HFFc6 (cell line): ENCODE measurements around the gene NF2. TPM values are rescaled to one million over a fixed set of nuclear protein-coding genes. Genes with fewer than 3 reads are reported as not detected.

ENCODE experiments used
- DNase-seq: peaks from one replicate; pipeline ENCODE4 v3.0.0-alpha.2; 2018
- H3K27ac Mint-ChIP-seq: 2 replicates; pipeline ENCODE4 v1.8.0; 2020; ENCODE audit warnings: mild to moderate bottlenecking, mixed read lengths
- H3K27me3 Mint-ChIP-seq: 2 replicates; pipeline ENCODE4 v1.8.0; 2021; ENCODE audit warnings: mild to moderate bottlenecking, moderate library complexity, mixed read lengths; ENCODE audit not compliant: insufficient read depth
- H3K36me3 Mint-ChIP-seq: 2 replicates; pipeline ENCODE4 v1.8.0; 2021; ENCODE audit warnings: low read depth, mixed read lengths
- H3K4me1 Mint-ChIP-seq: 2 replicates; pipeline ENCODE4 v1.8.0; 2020; ENCODE audit warnings: low read depth, mixed read lengths
- H3K4me3 Mint-ChIP-seq: 2 replicates; pipeline ENCODE4 v1.8.0; 2020; ENCODE audit warnings: mild to moderate bottlenecking, moderate library complexity, mixed read lengths
- H3K9me3 Mint-ChIP-seq: 2 replicates; pipeline ENCODE4 v1.8.0; 2020; ENCODE audit warnings: mild to moderate bottlenecking, mixed read lengths
- total RNA-seq, 6 experiments: library from RNA; stranded (reverse); fragmentation: NEBNext Ultra II Directional; extraction: Animal tissue kit (Norgen Biotek cat#: 25700); gene quantifications; 2 replicates in 1 of 6; 3 replicates in 5 of 6; pipeline ENCODE4 v1.2.3, GENCODE V29; 2021
- TF ChIP-seq, protein P1 (sequence below): fragments of 200-600 bp; sonication (generic); IDR thresholded peaks from 2 replicates; pipeline ENCODE4 v1.5.0; 2021; ENCODE audit warnings: antibody characterized with exemption, mild to moderate bottlenecking

The NF2 gene
- total RNA-seq, 6 experiments from 2014 or later = 161 to 184 (median 176) TPM

DNA sequence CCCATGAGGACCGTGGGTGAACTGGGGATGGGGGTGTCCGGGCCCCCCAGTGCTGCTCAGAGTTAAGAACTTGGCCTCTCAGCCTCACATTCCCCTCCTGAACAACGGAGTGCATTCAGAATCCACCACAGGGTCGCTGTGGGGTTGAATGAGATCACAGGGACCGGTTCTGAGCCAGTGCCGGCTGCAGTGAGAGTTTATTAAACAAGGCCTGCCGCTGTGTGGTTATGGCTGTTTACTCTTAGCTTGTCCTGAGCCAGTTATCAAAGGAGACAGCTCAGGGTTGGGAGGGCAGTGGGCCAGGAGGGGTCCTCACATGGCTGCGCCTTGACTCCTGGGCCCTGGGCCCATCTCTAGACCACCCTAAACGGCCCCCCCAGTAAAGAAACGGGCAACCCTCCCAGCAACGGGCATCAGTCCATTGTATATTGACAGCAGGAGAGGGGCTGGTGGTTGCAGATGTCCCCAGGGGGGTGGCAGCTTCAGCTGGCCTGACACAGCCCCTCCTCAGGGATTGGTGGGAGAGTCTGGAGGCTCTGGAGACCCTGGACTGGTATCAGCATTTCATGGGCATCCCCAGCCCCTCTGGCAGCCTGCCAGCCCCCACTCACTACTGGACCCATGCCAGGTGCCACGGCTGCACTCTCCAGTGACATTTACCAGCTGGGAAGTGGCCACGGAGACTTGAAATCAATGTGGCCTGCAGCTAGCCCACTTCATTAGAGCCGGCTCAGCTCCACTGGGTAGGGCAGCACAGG lies 101.3 kb downstream of the NF2 start:
- TF ChIP-seq, protein P1, sequence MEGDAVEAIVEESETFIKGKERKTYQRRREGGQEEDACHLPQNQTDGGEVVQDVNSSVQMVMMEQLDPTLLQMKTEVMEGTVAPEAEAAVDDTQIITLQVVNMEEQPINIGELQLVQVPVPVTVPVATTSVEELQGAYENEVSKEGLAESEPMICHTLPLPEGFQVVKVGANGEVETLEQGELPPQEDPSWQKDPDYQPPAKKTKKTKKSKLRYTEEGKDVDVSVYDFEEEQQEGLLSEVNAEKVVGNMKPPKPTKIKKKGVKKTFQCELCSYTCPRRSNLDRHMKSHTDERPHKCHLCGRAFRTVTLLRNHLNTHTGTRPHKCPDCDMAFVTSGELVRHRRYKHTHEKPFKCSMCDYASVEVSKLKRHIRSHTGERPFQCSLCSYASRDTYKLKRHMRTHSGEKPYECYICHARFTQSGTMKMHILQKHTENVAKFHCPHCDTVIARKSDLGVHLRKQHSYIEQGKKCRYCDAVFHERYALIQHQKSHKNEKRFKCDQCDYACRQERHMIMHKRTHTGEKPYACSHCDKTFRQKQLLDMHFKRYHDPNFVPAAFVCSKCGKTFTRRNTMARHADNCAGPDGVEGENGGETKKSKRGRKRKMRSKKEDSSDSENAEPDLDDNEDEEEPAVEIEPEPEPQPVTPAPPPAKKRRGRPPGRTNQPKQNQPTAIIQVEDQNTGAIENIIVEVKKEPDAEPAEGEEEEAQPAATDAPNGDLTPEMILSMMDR = no peak
- DNase-seq = peak; percentile 35
- Mint-ChIP-seq H3K27ac (no peak overlapping the region), H3K9me3 (no peaks in the 10 kb centered on the region), H3K4me1 (peaks cover 26% of the 10 kb centered on the region), H3K27me3 (peaks cover 35% of the 10 kb centered on the region), H3K4me3 (no peak overlapping the region), H3K36me3 (no peaks in the 10 kb centered on the region)

DNA sequence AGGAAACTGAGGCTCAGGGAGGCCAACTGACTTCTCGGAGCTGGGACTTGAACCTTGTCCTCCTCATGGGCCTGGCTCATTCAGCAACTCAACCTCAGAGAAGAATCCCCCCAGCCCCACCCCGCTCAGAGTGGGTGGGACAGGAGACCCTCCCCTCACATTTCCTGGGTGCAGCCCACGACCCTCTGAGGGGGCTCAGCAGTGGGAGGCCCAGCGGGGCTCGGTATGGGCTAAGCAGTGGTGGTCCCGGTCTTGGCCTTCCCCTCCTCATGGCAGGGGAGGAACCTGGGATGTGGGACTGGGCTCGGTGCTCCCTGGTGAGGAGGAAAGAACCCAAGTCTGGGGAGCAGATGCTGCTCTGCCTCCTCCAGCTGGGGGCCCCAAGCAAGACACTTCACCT lies 102.2 kb downstream of the NF2 start:
- Mint-ChIP-seq H3K9me3 (no peaks in the 10 kb centered on the region), H3K4me1 (peaks cover 16% of the 10 kb centered on the region), H3K27me3 (peaks cover 35% of the 10 kb centered on the region), H3K27ac (no peak overlapping the region), H3K36me3 (no peaks in the 10 kb centered on the region), H3K4me3 (no peak overlapping the region)
- DNase-seq = no peak
- TF ChIP-seq, protein P1 = no peak

DNA sequence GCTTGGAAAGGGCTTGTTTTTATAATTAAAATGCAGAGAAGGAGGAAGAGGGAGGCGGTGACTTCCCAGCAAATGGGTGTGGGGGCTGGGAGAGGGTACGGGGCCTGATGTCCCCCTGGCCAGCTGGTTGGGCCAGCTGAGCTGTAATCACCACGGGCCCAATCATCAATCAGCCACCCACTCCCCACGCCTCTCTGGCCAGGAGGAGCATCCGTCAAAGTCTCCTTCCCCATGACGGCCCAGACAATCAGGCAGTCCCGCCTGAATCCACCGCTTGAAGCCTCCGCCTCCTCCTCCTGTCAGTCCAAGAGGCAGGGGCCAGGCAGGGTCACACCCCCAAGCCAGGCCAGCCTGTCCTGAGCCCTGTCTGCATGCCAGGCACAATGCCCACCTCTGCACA lies 103.1 kb downstream of the NF2 start:
- TF ChIP-seq, protein P1 = no peak
- no peak overlapping the region for H3K4me3 Mint-ChIP-seq

DNA sequence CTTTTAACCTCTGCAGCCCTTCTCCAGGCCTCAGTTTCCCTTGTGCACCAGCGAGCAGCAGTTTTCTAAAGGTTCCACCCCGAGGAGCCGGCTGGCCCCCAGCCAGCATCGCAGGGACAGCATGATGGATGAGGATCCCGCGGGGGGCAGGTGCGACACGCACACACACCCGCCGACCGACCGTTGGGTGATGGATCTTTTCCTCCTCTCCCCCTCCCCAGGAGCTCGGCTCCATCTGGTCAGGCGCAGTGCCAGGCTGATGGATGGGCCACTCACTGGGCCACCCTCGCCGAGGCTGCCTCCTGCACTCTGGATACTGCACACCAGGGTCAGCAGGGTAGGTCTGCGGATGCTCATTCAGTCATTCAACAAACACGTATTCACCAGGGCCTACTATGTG lies 103.6 kb downstream of the NF2 start:
- Mint-ChIP-seq H3K36me3 (no peaks in the 10 kb centered on the region), H3K4me3 (no peak overlapping the region), H3K27me3 (peaks cover 36% of the 10 kb centered on the region), H3K27ac (no peak overlapping the region), H3K9me3 (no peaks in the 10 kb centered on the region), H3K4me1 (peaks cover 3% of the 10 kb centered on the region)
- DNase-seq = no peak
- TF ChIP-seq, protein P1 = no peak

More for the DNA sequence above, 103.1 kb downstream of the NF2 start:
- Mint-ChIP-seq H3K4me1 (peaks cover 8% of the 10 kb centered on the region), H3K27me3 (peaks cover 36% of the 10 kb centered on the region), H3K27ac (no peak overlapping the region), H3K9me3 (no peaks in the 10 kb centered on the region), H3K36me3 (no peaks in the 10 kb centered on the region)
- DNase-seq = no peak

DNA sequence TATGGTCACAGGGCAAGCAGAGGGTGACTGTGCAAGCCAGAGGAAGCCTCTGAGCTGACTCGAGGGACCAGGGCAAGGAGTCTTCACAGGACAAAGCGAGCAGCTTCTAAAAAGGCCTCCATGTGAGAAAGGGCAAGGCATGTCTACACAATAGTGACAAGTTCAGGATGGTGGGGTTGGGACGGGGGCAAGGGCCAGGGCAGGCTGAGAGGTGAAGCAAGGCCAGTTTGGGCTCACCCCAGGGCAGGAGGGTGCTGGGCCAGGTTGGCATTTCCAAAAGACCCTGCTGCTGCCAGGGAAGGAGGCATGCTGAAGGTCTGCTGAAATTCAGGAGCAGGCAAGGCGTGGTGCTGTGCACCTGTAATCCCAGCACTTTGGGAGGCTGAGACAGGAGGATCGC lies 104.0 kb downstream of the NF2 start:
- DNase-seq = no peak
- TF ChIP-seq, protein P1 = no peak
- no peaks in the 10 kb centered on the region for H3K4me1 Mint-ChIP-seq
- H3K9me3 Mint-ChIP-seq = no peaks in the 10 kb centered on the region
- no peaks in the 10 kb centered on the region for H3K36me3 Mint-ChIP-seq
- H3K4me3 Mint-ChIP-seq = no peak overlapping the region
- H3K27ac Mint-ChIP-seq = no peak overlapping the region
- peaks cover 35% of the 10 kb centered on the region for H3K27me3 Mint-ChIP-seq
